GM12892 (cell line): ENCODE data around the gene ZNF185.

Experiments
- DNase-seq: peaks from one replicate; pipeline ENCODE4 v3.0.0; 2011; ENCODE audit not compliant: insufficient read length
- FAIRE-seq: peaks from 2 replicates; lab custom pipeline; 2011; peaks lifted over from hg19 to GRCh38; lab: Jason Lieb, UNC
- POLR2A ChIP-seq: IDR thresholded peaks from 2 replicates; pipeline ENCODE4 v1.6.1; 2011; ENCODE audit warnings: low read depth, low read length, control low read depth
- POLR2AphosphoS5 ChIP-seq: IDR thresholded peaks from 2 replicates; pipeline ENCODE4 v1.6.1; 2011; ENCODE audit warnings: low read depth, low read length, control low read depth
- TAF1 ChIP-seq: IDR thresholded peaks from 2 replicates; pipeline ENCODE4 v1.6.1; 2011; ENCODE audit warnings: low read depth, mild to moderate bottlenecking, control low read depth, low read length, borderline replicate concordance

The ZNF185 gene

DNA sequence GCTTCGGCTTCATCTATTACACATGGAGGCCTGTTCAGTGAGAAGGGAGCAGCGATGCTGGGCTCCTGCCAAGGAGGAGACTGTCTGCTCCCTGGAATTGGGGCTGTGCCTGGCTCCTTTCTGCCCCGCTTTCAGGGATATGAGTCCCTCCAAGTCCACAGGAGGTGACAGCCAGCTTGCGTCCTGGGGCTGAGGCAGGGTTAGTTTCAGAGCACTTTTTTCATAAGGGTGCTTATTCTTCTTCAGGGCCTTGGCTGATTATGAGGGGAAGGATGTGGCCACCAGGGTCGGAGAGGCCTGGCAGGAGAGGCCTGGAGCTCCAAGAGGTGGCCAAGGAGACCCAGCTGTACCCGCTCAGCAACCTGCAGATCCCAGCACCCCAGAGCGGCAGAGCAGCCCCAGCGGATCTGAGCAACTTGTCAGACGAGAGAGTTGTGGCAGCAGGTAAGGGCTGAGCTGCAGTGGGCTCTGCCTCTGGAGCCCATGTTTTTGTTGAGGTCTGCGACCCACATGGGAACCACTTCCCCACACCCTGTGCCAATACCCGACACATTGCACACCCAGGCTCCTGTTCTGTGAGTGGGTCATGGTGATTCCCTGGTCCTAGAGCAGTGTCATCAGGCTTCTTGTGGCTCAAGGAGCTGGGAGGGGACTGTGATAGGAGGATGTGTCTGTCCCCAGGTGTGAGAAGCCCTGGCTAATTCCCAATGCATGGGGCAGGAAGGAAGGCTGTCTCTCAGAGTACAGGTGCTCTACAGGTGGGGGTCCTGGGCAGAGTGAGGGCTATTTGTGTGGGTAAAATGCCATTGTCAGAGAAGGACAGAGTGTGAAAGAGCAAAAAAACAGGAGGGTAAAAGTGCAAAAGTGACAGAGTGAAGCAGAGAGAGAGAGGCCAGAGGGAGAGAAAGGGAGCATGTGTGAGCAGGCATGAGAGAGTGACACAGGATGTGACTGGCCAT is 47.4 kb downstream of the ZNF185 start:
- TF ChIP-seq POLR2AphosphoS5 (no peak), TAF1 (no peak), POLR2A (no peak)
- FAIRE-seq (no peak), DNase-seq (no peak)

GRCh38 chrX:152946681-152947080 is 48.8 kb downstream of the ZNF185 start:
- FAIRE-seq: no peak
- TF ChIP-seq POLR2A (no peak), TAF1 (no peak), POLR2AphosphoS5 (no peak)

More at GRCh38 chrX:152946681-152947080, 48.8 kb downstream of the ZNF185 start:
- no peak for DNase-seq
